Skin epidermis (tissue), 12 donors: Measurements from ENCODE around the gene GABPB2.
A peak's percentile ranks its signal among the peaks of the same experiment; 100 is the strongest.

ENCODE experiments used
- H3K27ac ChIP-seq, 21 experiments: fragments of 200-600 bp; sonication (generic) in 11 of 21; one replicate each; pipeline ENCODE4 v1.5.0; 2020; ENCODE audit warnings: mild to moderate bottlenecking in 3 of 21, inconsistent platforms in 2 of 21, moderate library complexity in 2 of 21
- H3K4me3 ChIP-seq, 7 experiments: fragments of 200-600 bp; sonication (generic) in 2 of 7; one replicate each; pipeline ENCODE4 v1.5.0; 2020; ENCODE audit warnings: inconsistent platforms in 2 of 7, mild to moderate bottlenecking in 2 of 7, moderate library complexity in 1 of 7

GABPB2 gene

GRCh38 chr1:151070474-151071276 is at the start of gene GABPB2:
Gene GABPB2 (plus strand): TSS chr1:151070761. CDS start chr1:151088190, 17,429 bp downstream.
- H3K27ac ChIP-seq: peak within 1 kb of the TSS; percentile 92 to 100 (median 99)
- peak within 1 kb of the TSS; percentile 57 to 91 (median 69) for H3K4me3 ChIP-seq

- peak overlapping the region in 1 of 21 experiments; percentile 8 for H3K27ac ChIP-seq
- no peak overlapping the region for H3K4me3 ChIP-seq
Measured at GRCh38 chr1:151024540-151025146, 45.9 kb upstream of the GABPB2 start.

DNA sequence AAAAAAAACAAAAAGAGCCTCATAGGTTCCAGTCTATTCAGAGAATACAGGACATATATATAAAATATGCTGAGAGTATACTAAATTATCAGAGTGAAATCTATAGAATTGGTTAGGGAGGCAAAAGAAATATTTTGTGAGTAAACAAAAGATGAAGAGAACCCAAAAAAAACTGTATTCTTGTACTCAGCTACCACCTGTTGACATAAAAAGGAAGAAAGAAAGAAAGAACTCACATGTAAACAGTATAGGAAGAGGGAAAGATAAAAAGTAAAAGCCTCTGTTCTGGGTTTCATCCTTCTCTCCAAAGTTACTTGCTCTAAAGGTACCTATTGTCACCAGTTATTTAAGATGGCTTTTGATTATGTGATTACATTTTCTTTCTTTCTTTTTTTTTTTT is 44.1 kb upstream of the GABPB2 start:
- H3K27ac ChIP-seq: no peak overlapping the region
- no peak overlapping the region for H3K4me3 ChIP-seq

GRCh38 chr1:151032164-151032563 is 38.4 kb upstream of the GABPB2 start:
- Histone ChIP-seq H3K27ac (no peak overlapping the region), H3K4me3 (no peak overlapping the region)

- peak overlapping the region in 10 of 21 experiments; percentile 35 to 81 (median 66) for H3K27ac ChIP-seq
- no peak overlapping the region for H3K4me3 ChIP-seq
Measured at GRCh38 chr1:151035167-151035566, 35.4 kb upstream of the GABPB2 start.

GRCh38 chr1:151036356-151036755 is 34.2 kb upstream of the GABPB2 start, which contains the start of gene BNIPL:
Gene BNIPL (plus strand): TSS chr1:151036586. CDS start chr1:151036726, 140 bp downstream.
- Histone ChIP-seq H3K27ac (peak within 1 kb of the TSS in 18 of 21 experiments; percentile 27 to 86 (median 64)), H3K4me3 (peak within 1 kb of the TSS in 5 of 7 experiments; percentile 15 to 35 (median 21))

DNA sequence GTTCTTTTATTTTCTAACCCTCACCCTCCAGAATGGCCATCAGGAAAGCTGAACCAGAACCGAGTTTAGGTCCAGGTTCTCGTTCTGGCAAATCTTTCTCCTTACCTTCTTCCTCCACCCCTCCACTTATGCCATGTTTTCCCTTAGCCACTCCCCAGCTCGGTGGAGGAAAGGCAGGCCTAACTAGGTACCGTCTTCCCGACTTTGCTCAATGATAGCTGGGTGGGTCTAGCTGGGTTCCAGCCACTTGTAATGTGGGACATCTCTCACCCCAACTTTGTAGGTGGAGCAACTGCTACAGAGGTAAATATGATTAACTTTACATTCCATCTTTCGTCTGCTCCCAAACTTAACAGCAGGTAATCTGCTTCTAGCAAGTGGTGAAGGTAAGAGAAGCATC is 33.5 kb upstream of the GABPB2 start:
- H3K4me3 ChIP-seq: peak overlapping the region in 5 of 7 experiments; percentile 15 to 35 (median 21)

GRCh38 chr1:151039521-151039920 is 31.0 kb upstream of the GABPB2 start:
- H3K4me3 ChIP-seq: no peak overlapping the region

More for the DNA sequence above, 33.5 kb upstream of the GABPB2 start:
- H3K27ac ChIP-seq: peak overlapping the region in 18 of 21 experiments; percentile 21 to 86 (median 64)

GRCh38 chr1:151043163-151043562 is 27.4 kb upstream of the GABPB2 start:
- no peak overlapping the region for H3K4me3 ChIP-seq
- no peak overlapping the region for H3K27ac ChIP-seq

More at GRCh38 chr1:151039521-151039920, 31.0 kb upstream of the GABPB2 start:
- no peak overlapping the region for H3K27ac ChIP-seq

DNA sequence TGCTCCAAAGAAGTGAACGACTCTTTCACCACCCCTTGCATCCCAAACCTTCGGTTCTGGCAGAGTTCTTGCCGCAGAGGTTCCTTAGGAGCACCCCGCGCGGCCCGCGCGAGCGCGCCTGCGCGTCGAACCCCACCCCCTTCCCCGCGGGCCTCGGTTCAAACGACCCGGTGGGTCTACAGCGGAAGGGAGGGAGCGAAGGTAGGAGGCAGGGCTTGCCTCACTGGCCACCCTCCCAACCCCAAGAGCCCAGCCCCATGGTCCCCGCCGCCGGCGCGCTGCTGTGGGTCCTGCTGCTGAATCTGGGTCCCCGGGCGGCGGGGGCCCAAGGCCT is 23.0 kb upstream of the GABPB2 start, which contains the start of gene C1orf56:
Gene C1orf56, plus strand, starts transcription at position 161 of the 334 bp plus-strand sequence. Its CDS starts 97 bp downstream, at position 258.
- H3K4me3 ChIP-seq: peak within 1 kb of the TSS; percentile 47 to 82 (median 71)
- peak within 1 kb of the TSS; percentile 40 to 92 (median 85) for H3K27ac ChIP-seq

DNA sequence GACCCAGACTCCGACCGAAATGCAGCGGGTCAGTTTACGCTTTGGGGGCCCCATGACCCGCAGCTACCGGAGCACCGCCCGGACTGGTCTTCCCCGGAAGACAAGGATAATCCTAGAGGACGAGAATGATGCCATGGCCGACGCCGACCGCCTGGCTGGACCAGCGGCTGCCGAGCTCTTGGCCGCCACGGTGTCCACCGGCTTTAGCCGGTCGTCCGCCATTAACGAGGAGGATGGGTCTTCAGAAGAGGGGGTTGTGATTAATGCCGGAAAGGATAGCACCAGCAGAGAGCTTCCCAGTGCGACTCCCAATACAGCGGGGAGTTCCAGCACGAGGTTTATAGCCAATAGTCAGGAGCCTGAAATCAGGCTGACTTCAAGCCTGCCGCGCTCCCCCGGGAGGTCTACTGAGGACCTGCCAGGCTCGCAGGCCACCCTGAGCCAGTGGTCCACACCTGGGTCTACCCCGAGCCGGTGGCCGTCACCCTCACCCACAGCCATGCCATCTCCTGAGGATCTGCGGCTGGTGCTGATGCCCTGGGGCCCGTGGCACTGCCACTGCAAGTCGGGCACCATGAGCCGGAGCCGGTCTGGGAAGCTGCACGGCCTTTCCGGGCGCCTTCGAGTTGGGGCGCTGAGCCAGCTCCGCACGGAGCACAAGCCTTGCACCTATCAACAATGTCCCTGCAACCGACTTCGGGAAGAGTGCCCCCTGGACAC is 22.5 kb upstream of the GABPB2 start:
- H3K27ac ChIP-seq: peak overlapping the region; percentile 40 to 92 (median 85)
- peak overlapping the region; percentile 47 to 82 (median 71) for H3K4me3 ChIP-seq

- Histone ChIP-seq H3K27ac (peak overlapping the region in 19 of 21 experiments; percentile 24 to 92 (median 85)), H3K4me3 (peak overlapping the region; percentile 47 to 82 (median 71))
Measured at GRCh38 chr1:151048645-151049032, 21.9 kb upstream of the GABPB2 start.

DNA sequence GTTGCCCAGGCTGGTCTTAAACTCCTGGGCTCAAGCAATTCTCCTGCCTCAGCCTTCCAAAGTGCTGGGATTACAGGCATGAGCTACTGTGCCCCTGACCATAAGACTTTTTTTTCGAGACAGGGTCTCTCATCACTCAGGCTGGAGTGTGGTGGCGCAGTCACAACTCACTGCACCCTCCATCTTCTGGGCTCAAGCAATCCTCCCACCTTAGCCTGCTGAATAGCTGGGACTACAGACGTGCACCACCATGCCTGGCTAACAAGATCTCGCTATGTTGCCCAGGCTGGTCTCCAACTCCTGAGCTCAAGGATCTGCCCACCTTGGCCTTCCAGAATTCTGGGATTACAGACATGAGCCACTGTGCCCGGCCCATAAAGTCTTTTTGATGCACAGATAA is 21.1 kb upstream of the GABPB2 start:
- H3K27ac ChIP-seq: peak overlapping the region in 3 of 21 experiments; percentile 24 to 91 (median 89)
- H3K4me3 ChIP-seq: no peak overlapping the region

GRCh38 chr1:151050051-151050688 is 20.4 kb upstream of the GABPB2 start:
- Histone ChIP-seq H3K4me3 (no peak overlapping the region), H3K27ac (peak overlapping the region in 1 of 21 experiments; percentile 24)

DNA sequence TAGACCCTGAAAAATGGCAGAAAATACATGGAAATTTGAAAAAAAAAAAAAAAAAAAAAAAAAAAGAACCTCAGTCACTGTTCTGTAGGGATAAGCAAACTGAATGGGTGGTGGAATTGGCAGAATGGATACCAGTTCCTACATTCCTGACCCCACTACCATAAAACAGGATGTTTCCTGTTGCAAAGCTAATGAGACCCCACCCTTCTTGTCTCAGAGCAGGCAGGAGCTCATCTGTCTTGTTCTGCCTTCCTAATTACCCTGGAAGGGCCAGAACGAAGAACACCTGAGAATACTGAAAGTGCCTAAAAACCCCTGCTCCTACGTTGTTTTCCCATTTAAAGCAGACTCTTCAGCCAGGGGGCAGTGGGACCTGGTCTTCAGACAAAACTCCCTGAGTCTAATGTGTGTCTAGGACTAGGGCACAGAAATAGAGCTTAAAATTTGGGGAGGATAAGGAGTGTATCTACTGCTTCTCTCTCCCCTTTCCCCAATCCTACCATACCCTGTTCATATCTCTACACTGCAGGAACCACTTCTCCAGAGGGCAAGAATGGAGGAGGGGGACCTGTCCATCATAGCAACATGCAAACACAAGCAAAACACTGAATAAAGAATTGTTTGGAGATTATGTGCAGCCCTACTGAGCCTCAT is 19.1 kb upstream of the GABPB2 start:
- Histone ChIP-seq H3K4me3 (no peak overlapping the region), H3K27ac (peak overlapping the region in 2 of 21 experiments; percentile 27 to 51)

DNA sequence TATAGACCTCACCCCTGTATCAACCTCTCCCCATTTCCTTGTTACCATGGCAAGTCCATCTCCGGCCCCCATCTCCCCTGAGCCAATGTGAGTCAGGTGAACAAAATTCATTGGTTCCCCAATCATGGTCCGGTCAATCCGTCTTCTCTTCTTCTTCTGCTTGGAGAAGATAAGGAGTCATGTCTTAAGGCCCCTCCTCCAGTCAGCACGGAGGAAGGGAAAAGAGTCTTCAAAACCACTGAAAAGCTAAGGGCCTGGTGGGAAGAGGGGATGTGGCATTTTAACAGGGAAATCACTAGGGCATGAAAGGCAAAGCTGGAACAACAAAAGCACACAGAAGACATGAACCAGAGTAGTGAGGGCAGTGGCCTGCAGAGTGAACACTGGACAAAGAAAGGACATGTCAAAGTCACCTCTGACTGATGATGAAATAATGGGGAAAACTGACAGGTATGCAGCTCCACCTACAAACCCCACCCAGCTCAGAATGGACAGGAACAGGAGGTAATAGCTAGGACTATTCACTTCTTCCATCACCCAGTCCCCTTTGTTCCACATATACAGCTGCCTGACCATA is 15.5 kb upstream of the GABPB2 start:
- Histone ChIP-seq H3K4me3 (peak overlapping the region in 1 of 7 experiments; percentile 84), H3K27ac (peak overlapping the region in 16 of 21 experiments; percentile 6 to 100 (median 96))

GRCh38 chr1:151055581-151055980 is 15.0 kb upstream of the GABPB2 start:
- H3K27ac ChIP-seq: peak overlapping the region in 19 of 21 experiments; percentile 6 to 100 (median 97)
- H3K4me3 ChIP-seq: peak overlapping the region in 1 of 7 experiments; percentile 84

DNA sequence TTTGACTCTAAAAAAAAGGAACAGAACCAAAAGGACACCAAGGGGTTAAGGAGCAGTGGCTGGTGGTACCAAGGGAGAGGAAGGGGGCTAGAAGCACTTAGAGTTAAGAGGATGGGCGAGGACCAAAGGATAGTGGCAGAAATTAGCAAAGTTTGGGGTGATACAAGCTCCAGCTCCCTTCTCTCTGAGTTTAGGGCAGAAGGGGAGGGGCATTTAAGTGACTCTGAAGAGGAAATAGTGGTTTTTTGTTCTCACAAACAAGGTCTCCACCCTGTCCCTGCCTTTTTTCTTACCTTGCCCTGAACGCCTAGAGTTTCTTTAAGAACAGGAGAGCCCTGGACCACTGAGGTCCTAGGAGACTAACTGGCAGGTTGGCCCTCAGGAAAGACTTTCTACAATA is 14.4 kb upstream of the GABPB2 start:
- H3K4me3 ChIP-seq: peak overlapping the region in 4 of 7 experiments; percentile 65 to 84 (median 82)

More for the DNA sequence above, 14.4 kb upstream of the GABPB2 start:
- peak overlapping the region in 19 of 21 experiments; percentile 24 to 100 (median 97) for H3K27ac ChIP-seq
